NCI-H82 treated with DMSO at 0.1 percent for 48 hours (cell line): ENCODE data around the gene KIF20A.
A peak's percentile ranks its signal among the peaks of the same experiment; 100 is the strongest.
"Not testable (repeated sequence)": the region's sequence is repeated elsewhere in the genome, so short reads cannot be mapped to it uniquely, and the experiment has no call there.

Experiments
- DNase-seq: peaks from one replicate; lab custom pipeline; 2025; ENCODE audit not compliant: unreplicated experiment; lab: John Stamatoyannopoulos, UW

The KIF20A gene

DNA sequence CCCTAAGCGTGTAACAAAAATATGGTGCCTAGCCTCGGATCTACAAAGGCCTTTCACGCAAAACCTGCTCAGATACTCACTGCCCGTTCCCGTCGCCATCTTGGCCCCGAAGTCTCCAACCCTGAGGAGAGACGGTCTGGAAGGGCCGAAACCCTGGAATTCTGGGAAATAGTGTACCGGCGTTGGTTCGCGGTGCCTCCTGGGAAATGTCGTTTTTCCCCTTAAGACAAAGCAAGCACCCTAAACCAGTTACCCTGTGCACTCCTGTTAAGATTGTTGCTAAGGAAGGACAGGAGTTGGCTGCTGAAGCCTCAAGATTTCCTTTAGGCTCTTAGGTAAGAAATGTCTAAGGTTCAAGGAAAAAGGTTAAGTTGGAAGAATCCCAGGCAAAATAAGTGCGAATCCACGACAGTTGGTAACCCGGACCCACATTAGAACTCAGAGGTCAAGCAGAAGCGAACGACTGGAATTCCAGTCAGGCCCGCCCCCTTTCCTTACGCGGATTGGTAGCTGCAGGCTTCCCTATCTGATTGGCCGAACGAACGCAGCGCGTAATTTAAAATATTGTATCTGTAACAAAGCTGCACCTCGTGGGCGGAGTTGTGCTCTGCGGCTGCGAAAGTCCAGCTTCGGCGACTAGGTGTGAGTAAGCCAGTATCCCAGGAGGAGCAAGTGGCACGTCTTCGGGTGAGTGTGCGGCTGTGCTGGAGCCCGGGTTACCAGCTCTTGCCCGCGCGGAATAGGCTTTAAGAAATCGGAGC lies at the start of gene KIF20A, which contains the start of gene BRD8:
TSS of gene KIF20A (plus strand) at position 597 of the 761 bp plus-strand sequence. CDS start 569 bp downstream, outside the sequence.
TSS of gene BRD8 (minus strand) at position 115 of the 761 bp plus-strand sequence. CDS start at position 99, 16 bp downstream.
- DNase-seq = peak; percentile 96

DNA sequence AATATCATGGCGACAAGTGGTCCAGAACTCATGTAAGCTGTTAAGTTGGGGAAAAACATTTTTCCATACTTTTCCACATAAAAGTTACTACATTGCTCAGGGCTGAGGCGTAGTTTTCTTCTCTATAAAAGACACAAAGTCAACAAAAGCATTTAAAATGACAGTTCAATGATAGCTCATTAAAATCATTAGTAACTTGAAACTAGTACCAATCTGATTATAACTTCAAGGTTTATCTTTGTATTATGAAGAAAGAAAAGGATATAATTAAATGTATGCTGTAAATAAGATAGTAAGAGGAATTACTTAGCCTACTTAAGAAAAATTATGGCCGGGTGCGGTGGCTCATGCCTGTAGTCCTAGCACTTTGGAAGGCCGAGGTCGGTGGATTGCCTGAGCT lies 49.6 kb upstream of the KIF20A start:
- no peak for DNase-seq

DNA sequence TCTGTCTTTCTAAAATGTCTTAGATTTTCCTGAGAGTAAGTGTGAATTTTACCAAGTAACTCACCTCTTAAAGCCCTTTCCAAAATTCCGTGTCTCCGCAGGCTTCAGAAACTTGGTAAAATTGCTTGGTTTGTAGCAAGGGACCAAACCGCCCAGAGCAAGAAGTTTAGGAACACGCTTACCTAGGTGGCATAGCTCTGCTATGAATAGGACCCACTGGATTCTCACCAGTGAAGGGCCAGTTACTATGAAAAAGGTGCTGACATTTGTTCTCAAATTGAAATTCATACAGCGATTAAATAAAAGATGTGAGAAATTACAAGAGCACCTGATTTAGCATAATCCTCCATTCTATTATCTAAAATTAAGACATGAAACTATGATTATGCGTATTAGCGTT lies 46.4 kb upstream of the KIF20A start:
- no peak for DNase-seq

DNA sequence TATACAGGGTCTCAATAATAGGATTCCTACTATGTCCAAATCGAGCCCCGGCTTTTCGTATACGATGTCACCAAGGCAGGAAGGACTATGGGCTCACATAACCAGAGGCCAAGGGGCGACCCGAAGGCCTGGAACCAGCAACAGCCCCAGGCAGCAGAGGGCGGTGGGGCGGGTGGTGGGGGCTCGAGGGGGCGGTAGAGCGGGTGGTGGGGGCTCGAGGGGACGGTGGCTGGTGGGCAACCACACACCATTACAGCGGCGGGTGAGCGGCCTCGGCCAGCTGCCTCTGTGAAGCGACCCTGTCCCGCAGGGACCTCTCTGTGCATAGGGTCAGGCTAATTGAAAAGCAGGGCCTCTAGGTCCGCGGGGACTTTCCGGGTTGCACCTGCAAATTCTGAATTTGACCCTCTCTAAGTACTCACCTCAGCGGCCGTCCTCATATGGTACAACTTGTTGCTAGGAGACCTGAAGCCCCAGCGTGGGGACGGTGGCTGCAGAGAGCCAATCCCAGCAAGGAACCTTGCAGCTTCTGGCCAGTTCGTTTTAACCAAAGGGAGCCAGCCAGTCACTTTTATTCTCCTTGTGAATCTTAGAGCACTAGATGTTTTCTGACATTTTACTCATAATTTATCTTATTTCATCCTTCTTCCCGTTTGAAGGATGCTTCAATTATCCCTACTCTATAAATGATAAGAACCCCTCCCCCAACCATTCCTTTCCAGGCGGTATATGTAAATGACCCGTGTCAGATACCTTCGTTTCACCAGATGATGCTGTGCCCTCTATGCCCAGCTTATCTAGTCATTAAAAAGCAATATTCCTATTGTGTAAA lies 39.7 kb upstream of the KIF20A start, which contains the start of gene NME5:
TSS of gene NME5 (minus strand) at position 480 of the 832 bp plus-strand sequence. CDS start 648 bp downstream, outside the sequence.
- DNase-seq = no peak

DNA sequence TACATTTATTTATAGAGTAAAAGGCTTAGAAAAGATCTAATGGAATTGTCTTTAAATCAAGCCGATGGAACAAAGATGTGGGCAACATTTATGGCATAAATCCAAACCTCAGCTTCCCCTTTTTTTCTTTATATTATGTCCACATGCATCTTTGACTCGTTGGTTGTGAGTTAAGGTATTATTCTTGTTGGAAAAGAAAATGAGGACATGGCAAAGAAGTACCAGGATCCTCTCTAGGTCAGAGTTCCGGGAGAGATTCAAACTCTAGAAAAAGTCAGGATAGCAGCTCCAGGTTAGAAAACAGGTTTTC lies 39.2 kb upstream of the KIF20A start:
- DNase-seq = no peak

DNA sequence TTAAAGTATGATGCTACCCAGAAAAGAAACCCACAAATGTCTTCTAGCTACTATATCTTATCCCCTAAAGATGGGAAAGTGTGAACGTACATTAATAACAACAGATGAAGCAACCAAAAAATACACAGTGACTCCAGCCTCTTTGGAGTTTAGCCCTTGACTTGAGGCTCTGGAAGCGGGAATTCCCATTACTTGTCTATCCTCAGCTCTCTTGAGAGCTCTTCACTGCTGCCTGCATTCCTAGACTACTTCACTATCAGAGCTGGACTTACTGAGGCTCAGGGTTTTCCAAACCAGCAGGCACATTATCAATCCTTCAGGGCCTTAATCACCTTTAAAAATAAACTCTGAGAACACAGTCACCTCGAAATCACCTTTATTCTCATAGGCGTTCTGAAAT lies 38.6 kb upstream of the KIF20A start:
- DNase-seq = no peak

DNA sequence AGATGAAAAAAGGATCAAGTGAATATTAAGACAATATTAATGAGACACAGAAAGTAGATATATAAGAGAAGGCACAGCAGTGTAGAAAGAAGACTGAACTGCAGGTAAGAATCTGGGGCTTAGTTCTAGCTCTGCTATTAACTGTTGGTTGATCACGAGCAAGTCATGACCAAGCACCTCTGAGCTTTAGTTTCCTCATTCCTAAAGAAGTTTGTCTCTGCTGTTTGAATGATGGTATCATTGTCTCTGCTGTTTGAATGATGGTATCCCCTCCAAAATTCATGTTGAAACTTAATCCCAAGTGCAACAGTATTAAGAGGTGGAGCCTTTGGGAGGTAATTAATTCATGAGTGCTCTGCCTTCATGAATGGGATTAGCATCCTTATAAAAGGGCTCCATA lies 37.2 kb upstream of the KIF20A start:
- DNase-seq = no peak

DNA sequence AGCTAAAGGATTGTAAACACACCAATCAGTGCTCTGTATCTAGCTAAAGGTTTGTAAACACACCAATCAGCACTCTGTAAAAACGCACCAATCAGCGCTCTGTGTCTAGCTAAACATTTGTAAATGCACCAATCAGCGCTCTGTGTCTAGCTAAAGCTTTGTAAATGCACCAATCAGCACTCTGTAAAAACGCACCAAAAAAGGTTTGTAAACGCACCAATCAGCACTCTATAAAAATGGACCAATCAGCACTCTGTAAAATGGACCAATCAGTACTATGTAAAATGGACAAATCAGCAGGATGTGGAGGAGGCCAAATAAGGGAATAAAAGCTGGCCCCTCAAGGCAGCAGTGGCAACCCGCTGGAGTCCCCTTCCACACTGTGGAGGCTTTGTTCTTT lies 35.3 kb upstream of the KIF20A start:
- not testable (repeated sequence) for DNase-seq

DNA sequence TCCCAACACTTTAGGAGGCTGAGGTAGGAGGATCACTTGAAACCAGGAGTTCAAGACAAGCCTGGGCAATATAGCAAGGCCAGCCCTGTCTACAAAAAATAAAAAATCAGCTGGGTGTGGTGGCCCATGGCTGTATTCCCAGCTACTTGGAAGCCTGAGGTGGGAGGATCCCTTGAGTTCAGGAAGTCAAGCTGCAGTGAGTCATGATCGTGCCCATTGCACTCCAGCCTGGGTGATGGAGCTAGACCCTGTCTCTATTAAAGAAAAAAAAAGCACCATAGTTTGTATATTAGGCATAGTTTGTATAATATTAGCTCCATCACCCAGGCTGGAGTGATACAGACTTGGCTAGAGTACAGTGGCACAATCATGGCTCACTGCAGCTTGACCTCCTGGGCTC lies 30.1 kb upstream of the KIF20A start:
- no peak for DNase-seq

DNA sequence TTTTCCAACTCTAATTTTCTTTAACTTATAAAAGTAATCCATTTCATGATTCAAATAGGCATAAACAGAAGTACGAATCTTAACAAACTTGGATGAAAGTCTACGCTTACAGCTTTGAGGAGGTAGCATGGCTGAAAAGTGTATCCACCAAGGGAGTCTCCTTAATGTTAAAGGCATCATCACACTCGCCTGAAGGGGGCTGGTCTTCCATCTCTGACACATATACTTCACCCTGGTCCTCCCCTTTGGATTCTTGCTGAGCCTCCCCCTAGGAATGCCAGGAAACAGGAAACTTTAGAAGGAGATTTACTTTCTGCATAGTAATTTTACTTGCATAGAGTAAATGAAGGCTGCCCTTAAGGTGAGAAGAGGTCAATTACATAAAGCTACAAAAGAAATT lies 29.4 kb upstream of the KIF20A start:
- DNase-seq = no peak

DNA sequence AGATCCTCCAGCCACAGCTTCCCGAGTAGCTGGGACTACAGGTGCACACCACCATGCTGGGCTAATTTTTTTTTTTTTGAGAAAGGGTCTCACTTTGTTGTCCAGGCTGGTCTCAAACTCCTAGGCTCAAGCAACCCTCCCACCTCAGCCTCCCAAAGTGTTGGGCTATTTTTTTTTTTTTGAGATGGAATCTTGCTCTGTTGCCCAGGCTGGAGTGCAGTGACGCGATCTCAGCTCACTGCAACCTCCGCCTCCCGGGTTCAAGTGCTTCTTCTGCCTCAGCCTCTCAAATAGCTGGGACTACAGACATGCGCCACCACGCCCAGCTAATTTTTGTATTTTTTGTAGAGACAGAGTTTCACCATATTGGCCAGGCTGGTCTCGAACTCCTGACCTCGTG lies 22.9 kb upstream of the KIF20A start:
- not testable (repeated sequence) for DNase-seq

DNA sequence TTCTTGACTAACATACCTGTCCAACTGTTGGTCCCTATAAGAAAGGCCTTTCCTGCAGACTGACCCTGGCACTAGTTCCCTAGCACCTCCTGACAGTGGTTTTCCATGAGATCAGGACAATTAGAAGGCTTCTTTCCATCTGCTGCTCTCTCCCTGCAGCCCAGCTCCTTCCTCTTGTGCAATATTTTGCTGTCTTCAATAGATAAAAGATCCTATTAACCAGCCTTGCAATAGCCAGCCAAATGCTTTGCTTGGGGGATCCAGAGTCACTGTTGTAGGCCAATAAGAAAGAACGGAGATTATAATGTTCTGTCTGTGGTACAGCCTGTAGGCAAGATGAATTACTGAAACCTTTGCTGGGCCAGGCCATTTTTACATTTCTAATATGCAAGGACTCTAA lies 21.3 kb upstream of the KIF20A start:
- no peak for DNase-seq

DNA sequence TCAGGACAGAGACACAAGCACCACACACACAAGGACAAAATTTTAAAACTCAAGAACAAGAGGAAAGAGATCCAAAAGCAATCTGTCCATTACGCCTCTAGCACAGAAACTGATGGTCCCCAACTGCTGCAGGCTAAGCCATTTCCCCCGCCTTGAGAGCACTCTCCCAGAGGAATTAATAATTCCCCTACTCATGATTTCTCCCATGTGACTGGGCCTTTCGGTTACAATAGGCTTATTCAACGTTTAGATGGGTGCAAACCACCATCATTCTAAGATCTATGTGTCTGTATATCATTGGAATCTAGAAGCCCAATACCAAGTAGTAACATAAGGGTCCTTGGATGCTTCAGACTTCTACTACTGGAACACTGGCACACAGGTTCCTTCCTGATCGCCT lies 19.2 kb upstream of the KIF20A start:
- no peak for DNase-seq

DNA sequence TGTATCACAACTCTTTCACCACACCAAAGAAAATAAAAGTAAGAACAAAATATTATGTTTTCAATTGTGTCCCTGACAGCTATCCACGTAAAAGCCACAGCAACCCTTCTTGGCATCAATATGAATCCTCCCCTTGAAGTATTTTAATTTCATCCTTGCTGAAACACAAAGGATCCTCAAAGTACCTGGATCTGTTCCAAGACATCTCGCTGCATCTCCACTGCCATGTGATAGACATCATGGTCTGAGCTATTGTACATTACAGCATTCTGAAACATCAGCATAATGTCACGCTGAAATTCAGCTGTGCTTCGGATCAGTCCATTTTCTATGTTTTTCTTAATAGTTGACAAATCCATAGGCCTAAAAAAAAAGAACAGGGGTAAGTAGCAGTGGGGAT lies 18.2 kb upstream of the KIF20A start:
- no peak for DNase-seq

DNA sequence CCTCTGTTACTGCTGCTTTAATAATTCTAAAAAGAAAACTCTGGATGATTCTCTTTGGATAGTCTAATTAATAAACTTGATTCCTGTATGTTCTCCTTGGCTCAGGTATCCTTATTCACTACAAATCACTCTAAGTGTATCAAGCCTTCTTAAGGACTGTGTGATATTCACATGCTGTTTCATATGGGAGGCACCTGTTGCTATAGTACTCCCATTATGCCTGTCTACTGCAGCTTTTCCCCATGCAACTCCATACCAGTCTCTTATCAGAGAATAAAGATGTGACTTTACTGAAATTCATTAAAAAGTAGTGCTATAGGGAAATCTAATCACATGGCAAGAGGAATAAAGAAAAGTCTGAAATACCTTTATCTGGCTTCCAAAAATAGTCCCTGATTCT lies 15.2 kb upstream of the KIF20A start:
- no peak for DNase-seq

DNA sequence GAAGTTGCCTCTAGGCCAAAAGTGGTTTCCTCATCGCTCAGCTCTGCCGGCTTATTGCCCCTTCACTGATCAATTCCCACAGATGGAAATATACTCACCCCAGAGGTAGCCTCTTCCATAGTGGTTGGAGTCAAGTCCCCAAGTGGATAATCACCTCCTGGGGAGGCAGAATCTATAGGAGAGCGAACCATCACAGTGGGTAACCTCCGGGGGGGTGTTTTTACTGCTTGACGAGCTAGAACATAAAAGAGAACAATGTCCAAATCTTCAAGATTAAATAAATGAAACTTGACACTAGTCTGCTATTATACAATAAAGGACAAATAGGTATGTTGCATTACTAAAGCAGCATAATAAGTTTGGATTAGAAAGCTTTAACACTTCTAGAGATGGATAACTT lies 9.8 kb upstream of the KIF20A start:
- no peak for DNase-seq

DNA sequence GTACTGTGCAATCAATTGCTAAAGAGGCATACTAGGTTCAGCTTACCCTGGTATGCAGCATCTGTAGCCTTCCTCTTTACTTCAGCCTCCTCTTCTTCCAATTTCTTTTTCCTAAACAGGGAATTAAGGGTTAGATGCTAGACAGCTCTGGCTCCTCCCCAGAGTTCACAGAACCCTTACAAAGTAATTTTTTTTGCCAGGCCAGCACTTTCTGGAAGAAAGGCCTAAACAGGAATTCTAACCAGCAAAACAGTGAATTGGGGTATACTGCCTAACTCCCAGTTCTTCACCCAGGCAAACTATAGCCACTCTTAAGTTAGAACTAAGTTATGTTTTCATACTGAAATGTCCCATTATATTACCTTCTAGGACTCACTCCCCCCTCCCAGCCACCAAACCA lies 8.6 kb upstream of the KIF20A start:
- DNase-seq = no peak

DNA sequence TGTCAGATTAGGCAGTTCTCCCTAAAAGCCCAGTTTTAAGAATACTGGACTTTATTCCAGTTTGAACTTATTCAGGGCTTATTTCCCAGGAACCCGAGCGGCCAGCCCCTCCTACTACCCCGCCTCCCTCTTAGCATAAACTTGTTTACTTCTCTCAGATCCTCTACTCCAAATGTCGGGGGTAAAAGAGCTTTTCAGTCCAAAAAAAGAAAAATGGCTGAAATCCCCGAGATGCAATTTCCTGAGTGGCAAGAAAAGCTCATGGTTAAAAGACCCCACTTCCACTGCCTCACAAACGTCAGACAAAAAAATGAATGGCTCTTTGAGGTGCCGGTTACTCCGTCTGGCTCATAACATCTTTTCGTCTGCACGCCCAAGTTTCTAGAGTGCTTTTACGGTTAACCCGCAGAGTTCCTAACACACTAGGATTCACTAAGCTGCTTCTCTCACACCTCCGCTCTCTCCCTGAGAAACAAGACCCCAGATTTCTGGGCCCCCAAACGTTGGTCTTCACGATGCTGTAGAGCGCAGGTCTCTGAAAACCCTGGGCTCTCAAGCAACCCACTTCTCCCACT lies 884 bp upstream of the KIF20A start:
- DNase-seq = no peak

DNA sequence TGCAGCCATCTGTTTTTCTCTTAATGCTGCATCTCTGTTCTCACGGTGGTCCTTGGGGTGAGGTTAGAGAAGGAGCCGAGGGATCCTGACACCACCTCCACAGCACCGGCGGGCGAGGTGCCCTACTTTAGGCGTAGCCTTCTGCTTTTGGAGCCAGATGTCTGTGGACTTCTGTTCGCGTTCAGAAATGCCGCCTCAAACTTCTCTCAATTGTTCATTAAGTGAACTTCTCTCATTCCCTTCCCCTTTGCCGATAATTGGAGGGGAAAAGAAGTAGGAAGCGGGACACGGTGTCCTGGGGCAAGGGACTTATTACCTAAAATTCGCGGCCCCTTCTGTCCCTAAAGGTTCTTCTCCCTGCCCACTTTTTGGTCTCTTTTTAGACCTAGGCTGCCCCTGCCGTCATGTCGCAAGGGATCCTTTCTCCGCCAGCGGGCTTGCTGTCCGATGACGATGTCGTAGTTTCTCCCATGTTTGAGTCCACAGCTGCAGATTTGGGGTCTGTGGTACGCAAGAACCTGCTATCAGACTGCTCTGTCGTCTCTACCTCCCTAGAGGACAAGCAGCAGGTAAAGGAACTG lies 455 bp downstream of the KIF20A start:
- no peak for DNase-seq

DNA sequence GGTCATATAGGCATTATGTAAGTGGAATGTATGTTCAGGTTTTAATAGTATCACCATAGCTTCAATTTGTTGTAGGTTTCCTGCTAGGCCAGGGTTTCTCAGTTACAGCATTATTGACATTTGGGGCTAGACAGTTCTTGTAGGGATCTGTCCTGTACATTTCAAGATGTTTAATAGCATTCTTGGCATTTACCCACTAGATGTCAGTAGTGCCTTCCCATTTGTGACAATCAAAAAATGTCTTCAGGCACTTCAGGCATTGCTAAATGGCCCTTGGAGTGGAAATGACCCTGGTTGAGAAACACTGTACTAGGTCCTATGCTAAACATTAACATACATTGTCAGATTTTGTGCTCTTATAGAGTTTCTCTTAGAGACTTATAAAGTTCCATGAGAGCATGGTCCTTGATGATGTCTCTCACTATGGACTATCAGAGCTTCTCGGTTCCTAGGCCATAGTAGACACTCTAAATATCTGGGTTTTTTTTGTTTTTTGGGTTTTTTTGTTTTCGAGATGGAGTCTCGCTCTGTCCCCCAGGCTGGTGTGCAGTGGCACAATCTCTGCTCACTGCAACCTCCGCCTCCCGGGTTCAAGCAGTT lies 1.4 kb downstream of the KIF20A start:
- peak; percentile 21 for DNase-seq

DNA sequence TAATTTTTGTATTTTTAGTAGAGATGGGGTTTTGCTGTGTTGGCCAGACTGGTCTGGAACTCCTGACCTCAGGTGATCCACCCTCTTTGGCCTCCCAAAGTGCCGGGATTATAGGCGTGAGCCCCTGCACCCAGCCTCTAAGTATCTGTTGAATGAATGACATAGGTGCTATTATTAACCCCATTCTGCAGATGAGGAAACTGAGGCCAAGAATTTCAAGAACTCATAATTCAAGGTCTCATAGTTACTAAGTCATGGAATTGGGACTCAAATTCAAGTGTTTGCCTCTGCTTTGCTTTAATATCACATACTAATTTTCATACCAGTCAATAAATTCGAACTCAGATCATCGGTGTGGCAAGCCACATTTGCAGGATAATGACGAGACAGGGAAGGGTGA lies 1.9 kb downstream of the KIF20A start:
- DNase-seq = no peak
